GM21360 (cell line): ENCODE measurements around the gene EPHB2.

Source experiments
- ATAC-seq: cut with Tn5 transposase; IDR thresholded peaks from one replicate; pipeline ENCODE4 v1.9.1; 2021; ENCODE audit warnings: mild to moderate bottlenecking, moderate library complexity; ENCODE audit not compliant: unreplicated experiment

EPHB2 gene

DNA sequence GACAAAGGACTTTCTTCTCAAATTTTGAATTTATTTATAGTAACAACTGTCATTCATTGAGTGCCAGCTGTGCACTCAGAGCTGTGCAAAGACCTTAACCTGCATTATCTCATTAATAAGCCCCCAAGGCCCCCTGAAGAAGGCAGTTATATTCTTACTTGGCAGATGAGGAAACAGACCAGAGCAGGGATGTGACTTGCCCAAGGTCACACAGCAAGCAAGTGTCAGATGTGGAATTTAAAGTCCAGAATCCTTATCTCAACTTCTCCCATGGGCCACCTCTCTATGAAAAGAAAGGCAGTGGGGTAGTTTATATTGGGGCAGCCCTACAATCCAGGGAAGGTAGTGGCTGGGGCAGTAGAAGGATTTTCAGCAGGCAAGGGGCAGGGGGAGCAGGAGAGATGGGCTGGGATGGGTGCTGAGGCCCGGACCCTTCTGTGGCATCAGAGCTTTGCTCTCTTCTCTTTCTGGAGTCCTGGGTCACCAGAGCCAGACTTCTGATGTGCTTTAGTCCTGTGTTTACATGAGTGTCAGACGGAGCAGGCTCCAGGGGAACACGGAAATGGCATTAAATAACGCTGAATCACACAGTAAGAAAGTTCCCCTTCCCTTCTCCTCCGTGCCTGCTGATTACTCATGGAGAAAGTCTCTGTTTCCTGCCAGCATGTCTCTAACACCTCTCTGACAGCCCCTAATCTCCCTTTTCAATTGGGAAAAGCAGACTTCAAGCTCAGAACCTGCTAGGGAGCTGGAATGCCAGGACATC, 39.5 kb downstream of the EPHB2 start:
- no peak for ATAC-seq

DNA sequence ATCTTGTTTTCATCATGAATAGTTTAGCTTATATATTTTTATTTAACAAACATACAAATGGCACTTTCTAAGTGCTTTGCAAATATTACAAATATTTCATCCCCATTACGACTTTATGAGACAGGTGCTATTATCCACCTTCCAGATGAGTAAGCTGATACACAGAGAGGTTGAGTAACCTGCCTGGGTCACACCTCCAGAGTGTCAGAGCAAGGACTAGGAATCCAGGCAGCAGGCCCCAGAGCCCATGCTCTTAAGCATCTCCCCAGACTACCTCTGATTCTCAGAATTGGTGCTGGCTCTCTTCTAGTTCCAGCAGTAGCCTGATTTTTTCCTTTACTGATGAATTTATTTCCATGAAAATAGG, 40.0 kb downstream of the EPHB2 start:
- ATAC-seq = no peak

DNA sequence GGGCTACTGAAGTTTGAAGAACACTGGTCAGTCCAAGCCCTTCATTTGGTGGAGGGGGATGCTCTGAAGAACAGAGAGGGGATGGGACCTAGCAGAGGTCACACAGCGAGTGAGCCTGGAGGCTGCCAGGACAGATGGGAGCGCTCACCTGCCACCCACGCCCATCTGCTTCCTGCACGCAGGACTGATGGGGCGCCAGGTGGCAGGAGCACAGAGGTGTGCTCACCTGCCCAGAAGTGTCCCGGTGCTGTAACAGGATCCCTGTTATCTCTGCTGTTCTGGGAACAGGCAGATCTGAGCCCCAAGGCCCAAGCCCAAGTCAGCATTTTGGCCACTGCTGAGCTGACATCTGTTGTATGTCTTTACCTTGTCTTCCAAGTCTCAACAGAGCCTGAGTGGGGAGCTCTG, 40.5 kb downstream of the EPHB2 start:
- ATAC-seq = no peak

DNA sequence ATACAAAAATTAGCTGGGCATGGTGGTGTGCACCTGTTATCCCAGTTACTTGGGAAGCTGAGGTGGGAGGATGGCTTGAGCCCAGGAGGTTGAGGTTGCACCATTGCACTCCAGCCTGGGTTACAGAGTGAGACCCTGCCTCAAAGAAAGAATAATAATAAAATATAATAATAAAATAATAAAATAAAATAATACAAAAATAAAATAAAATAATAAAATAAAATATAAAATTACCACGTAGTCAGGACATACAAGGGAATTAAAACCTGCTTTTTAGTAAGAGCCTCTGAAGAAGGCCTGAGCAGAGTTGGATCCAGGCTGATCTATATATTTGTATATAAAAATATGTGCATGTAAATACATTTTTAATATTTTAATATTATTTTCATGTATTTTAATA, 41.7 kb downstream of the EPHB2 start:
- no peak for ATAC-seq

DNA sequence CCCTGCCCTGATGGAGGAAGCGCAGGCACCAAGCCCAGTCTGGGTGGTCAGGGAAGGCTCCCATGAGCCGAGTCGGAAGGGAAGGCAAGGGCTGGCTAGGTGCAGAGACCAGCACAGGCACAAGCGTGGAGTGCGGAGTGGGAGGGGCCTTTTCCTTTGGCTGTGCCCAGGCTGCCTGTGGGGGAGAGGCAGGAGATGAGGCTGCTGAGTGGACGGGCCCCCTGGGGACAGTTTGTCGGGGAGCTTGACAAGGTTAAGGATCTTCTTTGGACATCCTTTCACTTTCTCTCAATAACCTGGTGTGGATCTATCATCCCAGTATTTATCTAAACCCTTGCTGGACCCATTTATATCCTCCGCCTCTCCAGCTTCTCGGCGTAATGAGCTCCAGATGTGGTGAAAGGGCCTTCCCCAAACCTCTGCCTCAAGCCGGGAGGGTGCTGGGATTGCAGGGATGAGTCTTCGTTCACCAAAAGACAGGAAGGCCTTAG, 42.9 kb downstream of the EPHB2 start:
- no peak for ATAC-seq

DNA sequence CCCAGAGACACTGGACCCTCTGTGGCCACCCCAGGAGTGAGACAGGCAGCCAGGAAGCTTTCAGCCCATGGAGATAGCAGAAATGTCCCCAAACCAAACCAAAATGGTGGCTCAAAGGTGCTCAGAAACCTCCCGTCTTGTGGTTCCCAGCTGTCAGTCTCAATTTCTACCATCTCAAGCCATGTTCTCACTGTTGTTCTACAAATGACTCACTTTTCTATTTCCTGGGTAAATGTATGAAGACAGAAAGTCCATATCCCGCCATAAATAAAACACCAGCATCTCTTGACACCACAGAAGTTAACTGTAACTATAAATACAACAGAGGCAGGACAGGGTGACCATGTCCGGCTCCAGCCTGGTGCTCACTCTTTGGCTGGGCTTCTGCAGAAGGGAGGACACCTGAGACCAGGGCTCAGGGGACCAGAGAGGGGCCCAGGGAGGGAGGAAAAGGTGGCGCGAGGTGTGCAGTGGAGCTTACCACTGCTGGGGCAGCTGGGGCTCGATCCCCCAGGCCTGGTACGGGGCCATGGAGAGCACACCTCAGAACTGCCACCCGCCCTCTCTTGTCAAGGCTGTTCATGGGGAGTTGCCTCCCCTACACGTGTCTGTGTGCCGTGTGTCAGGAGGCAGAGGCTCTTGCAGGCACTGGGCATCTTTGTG, 43.6 kb downstream of the EPHB2 start:
- ATAC-seq = no peak

DNA sequence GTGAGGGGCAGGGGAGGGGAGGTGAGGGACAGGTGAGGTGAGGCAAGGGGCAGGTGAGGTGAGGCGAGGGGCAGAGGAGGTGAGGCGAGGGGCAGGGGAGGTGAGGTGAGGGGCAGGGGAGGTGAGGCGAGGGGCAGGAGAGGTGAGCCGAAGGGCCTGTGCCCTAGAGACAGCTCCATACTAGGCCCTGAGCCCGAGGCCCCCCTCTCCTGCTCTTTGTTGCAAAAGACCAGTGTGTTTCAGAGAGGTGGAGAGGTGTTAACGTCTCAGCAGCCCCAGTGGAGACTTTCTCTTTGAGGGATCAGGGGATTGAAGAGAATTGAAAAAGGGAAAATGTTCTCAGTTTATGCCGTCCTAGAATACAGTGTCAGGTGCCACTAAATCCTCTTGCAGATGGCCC, 44.2 kb downstream of the EPHB2 start:
- ATAC-seq = no peak

DNA sequence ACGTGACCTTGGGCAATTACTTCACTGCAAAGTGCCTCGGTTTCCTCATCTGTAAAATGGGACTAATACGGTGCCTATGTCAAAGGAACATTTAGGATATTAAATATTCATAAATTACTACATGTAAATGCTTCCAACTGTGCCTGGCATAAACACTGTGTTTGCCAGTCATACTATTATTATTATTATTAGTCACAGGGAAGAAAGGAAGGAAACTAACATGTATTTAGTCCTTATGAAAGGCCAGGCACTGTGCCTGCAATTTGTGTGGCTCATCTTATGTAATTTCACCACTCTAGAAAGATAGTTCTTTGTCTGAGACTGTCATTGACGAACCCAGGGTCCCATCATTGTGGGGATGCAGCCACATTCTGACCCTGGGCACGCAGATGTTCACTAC, 45.0 kb downstream of the EPHB2 start:
- ATAC-seq = no peak

DNA sequence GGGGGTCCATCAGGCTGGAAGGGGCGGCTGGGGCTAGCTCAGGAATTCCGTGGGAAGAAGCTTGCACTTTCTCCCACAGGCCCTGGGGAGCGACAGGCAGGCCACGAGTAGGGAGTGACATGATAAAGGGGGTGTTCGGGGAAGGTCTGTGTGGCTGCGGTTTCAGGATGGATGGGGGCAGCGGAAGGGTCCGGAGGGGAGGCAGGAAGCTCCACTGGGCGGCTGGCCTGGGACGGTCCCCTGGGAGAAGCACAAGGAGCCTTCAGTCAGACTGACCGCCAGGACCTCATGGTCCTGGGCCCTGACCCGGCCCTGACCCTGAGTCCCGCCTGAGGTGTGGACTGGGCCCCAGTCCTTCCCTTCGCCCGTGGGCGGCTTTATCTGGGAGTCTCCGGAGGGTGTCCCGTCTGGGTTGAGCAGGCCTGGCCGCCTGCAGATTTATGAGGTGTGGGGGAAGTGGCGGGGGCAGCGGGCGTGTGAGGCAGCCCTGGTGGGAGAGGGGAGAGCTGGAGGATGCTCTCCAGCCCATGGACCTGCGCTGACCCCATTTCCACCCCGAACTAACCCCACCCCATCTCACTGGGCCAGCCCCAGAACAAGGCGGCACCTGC, 45.6 kb downstream of the EPHB2 start:
- no peak for ATAC-seq

DNA sequence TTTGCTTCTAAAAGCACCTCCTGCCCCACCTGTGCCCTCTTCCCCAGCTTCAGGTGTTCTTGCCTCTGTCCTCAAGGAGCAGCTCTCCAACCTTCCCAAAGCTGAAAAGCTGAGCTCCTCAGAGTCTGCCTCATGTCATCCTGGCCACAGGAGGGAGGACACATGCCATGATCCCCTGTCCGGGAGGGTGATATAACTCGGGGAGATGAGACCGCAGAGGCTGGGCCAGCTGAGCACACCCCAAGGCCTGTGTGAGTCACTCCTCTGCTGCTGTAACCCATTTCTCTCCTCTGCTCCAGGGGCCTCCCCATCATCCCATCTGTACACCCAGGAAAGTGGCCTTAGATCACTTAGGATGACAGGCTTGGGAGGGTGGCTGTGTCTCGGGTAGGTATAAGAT, 49.8 kb downstream of the EPHB2 start:
- no peak for ATAC-seq

DNA sequence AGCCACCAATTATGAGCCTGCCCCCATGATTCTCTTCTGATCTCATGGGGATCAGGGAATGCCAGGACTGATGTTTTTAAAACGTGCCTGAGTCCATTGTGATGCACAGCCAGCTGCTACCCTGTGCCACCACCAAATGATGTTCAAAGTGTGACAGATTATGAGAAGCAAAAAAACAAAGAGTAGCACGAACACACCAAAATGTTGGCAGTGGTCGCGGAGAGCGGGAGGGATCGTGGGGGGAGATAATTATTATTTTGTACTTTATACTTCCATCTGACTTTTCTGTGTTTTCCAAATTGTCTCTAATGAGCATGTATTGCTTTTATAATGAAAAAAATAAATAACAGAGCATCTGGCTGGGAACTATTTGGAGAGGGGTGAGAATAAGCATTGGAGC, 50.5 kb downstream of the EPHB2 start:
- no peak for ATAC-seq

DNA sequence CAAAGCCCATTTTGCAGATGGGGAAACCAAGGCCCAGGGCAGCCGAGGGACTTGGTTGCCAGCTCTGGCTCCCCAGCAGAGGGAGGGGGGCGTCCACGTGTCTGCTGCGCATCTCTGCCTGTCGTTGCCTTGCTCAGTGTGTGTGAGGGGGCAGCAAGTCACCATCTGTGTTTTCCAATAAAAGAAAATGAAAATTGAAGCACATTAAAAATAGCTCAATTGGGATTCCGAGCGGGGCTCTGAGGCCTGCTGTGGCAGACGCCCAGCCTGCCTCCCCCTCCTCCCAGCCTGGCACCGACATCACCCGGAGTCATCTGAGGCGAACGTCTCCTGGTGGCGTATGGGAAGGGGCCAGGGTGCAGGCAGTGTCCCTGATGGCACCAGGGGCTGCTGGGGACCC, 51.2 kb downstream of the EPHB2 start:
- ATAC-seq = no peak

DNA sequence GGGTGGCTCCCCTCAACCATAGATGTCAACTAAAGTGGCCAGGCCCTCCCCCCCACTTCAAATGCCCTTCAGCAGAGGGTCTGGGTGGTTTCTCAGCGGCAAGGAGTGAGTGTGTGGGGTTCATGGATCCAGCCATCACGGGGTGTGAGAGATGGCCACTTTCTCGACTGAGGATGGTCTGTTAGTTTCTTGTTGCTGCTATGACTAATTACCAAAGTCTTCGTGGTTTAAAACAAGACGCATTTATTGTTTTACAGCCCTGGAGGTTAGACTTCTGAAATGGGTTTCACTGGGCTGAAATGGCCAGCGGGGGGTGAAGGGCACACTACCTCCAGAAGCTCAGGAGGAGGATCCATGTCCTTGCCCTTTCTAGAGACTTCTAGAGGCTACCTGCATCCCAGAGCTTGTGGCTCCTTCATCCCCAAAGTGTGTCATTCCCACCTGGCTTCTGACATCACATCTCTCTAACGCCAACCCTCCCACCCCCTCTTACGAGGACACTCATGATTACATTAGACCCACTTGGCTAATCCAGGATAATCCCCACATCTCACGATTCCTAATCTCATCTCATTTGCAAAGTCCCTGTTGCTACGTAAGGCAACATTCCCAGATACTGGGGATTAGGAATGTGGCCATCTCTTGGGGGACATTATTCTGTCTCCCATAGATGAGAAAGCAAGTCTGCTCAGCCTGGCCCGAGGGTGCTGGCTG, 53.0 kb downstream of the EPHB2 start:
- ATAC-seq = no peak

DNA sequence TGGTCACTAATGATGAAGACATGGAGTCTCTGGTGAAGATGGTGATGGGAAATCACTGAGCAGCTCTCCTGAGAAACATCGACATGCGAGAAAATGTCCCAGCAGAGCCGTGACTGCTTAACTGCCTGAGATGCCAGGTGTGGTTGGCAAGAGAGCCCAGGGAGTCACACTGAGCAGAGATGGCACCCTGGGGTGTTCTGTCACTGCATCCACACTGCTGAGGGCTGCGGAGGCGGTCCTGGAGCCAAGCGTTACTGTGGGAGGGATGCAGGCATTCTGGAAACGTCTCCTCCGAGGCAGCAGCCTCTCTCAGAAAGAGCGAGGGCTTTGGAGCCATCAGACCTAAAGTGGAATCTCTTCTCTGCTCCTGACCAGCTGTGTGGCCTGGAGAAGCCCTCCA, 57.2 kb downstream of the EPHB2 start:
- no peak for ATAC-seq

DNA sequence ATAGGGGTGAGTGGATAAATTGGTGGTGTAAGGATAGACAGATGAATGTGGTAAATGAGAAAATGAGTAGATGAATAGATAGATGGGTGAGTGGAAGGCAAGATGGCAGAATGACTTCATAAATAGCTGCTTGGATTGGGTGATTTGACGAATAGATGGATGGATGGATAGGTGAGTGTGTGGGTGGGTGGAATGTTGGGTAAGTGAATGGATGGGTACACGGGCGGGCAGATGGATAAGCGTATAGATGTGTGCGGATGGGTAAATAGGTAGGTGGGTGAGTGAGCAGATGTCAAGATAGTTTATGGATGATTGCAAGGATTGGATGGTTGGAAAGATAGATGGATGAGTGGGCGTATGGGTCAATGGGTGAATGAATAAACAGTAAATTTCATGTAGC, 59.3 kb downstream of the EPHB2 start:
- no peak for ATAC-seq

DNA sequence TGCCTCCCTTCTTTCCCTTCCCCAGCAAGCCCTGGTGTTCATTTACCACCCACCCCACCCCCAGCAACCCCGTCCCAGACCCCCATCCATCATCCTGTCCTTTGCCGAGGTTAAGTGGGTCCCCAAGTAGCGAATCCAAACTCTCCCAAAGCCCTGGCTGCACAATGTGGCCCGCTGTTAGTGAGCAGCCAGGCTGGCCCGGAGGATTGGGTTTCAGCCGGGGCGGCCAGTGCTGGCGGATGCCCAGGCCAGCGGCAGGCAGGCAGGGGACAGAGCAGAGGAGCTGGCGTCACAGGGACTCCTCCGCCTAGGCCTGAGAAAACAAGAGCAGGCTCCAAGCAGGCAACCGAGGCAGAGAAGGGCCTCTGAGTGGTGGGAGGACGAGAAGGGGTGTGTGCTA, 61.4 kb downstream of the EPHB2 start:
- no peak for ATAC-seq

DNA sequence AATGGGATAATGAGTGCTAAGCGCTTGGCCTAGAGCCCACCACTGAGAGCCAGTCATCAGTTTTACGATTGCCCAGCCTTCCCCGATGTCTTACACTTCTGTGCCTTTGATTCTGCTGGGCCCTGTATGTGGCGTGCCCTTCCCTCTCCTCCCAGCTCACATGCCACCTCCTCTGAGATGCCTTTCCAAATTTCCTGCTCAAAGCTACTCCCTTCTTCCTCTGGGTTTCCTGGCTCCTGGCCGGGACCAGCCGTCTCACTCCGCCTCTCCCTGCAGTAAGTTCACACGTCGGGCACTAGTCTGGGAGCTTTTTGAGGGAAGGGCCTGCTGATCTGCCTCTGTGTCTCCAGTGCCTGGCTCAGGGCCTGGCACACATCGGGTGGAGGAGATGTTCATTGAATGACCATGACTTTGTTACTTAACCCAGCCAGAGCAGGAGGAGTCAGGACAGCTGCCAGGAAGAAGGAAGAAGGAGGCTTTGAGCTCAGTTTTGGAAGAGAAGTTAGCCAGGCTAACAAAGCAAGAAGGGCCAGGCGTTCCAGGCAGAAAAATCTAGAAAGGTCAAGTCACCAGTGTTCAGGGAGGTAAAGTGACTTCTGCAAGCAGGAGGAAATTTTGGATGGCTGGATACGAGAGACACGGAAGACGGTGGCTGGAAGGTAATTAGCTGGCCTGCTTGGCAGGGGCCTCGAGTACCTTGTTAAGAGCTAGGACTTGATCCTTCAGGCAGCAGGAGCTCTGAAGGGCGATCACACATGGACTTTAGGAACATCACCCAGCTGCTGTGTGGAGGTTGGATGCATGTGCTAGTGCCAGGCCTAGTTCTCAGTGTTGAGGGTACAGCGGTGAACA, 63.6 kb downstream of the EPHB2 start:
- ATAC-seq = no peak

DNA sequence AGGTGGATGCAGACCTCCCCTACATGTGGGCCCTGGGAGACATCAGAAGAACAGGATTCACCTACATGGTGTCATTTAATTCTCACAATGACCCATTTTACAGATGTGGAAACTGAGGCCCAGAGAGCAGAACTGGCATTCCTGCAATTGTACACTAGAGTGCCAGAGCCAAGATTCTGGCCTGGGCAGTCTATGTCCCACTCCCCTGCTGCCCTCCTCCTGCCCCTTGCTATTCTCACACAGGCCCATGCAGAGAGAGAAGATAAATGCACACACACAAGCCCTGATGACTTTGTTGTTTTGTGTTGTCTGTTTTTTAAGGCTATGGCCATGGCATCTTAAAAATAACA, 64.2 kb downstream of the EPHB2 start:
- no peak for ATAC-seq

DNA sequence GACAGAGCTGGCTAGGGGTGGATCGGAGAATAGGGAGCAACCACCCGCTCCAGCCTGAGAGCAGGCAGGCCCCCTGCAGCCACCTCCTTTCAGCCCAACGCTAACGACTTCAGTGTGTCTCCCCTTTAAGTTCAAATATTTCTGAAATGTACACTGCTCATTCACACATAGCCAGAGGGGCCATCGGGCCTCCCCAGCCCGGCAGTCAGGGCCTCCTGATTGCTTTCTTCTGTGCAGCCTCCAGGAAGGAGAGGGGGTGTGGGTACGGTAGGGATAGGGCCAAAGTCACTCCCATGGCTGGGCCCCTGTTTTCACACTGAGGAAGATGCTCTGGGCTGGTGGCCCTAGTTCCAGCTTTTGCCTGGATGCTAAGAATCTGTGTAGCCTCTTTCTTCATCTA, 64.8 kb downstream of the EPHB2 start:
- ATAC-seq = no peak

DNA sequence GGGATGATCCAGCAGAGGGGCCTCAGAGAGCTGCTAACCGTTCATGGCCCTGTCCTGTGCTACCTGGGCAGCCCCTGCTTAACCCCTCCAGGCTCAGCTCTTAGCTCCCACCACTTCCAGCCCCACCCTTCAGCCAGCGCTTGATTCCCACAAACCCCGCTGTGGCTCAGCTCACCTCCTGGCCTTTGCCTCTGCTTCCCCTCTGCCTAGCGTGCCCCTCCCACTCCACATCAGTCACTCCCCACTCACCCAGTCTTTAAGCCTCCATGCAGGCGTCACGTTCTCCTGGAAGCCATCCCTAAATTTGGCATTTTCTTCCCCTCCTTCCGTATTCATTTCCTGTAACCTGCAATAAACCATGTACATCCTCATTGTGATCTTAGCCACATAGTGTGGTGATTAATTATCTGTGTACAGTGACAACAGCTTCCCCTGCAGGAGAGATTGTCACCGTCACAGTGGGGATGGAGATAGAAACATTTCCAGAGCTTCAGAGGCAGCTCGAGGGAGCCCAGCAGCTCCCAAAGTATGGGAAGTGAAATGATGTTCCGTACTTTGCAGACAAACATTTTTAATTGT, 65.5 kb downstream of the EPHB2 start:
- no peak for ATAC-seq
